Smooth muscle cell (in vitro differentiated cells): Measurements from ENCODE around the gene PDRG1. TPM values are rescaled to one million over a fixed set of nuclear protein-coding genes. Genes with fewer than 3 reads are reported as not detected.

ENCODE experiments used
- DNase-seq: peaks from one replicate; lab custom pipeline; 2025; ENCODE audit not compliant: unreplicated experiment; lab: John Stamatoyannopoulos, UW
- H2AFZ ChIP-seq: fragments of 200-600 bp; sonication (generic); 2 replicates; pipeline ENCODE4 v1.6.0; 2016; ENCODE audit warnings: antibody characterized with exemption, low read depth, mild to moderate bottlenecking
- H3F3A ChIP-seq: fragments of 200-600 bp; sonication (generic); 2 replicates; pipeline ENCODE4 v1.6.0; 2017; ENCODE audit warnings: antibody characterized with exemption, low read depth
- H3K27ac ChIP-seq: fragments of 200-600 bp; sonication (generic); 2 replicates; pipeline ENCODE4 v1.5.1; 2016; ENCODE audit warnings: low read depth, mild to moderate bottlenecking
- H3K27me3 ChIP-seq: fragments of 200-600 bp; sonication (generic); 2 replicates; pipeline ENCODE4 v1.6.1; 2016; ENCODE audit warnings: low read depth, mild to moderate bottlenecking
- H3K36me3 ChIP-seq: fragments of 200-600 bp; sonication (generic); 2 replicates; pipeline ENCODE4 v1.5.1; 2016; ENCODE audit warnings: low read depth
- H3K4me1 ChIP-seq: fragments of 200-600 bp; sonication (generic); 2 replicates; pipeline ENCODE4 v1.5.1; 2016; ENCODE audit warnings: low read depth
- H3K4me2 ChIP-seq: fragments of 200-600 bp; sonication (generic); 2 replicates; pipeline ENCODE4 v1.6.0; 2016; ENCODE audit warnings: mild to moderate bottlenecking
- H3K4me3 ChIP-seq: fragments of 200-600 bp; sonication (generic); 2 replicates; pipeline ENCODE4 v1.5.1; 2016; ENCODE audit warnings: mild to moderate bottlenecking
- H3K79me2 ChIP-seq: fragments of 200-600 bp; sonication (generic); 2 replicates; pipeline ENCODE4 v1.6.0; 2016; ENCODE audit warnings: low read depth, mild to moderate bottlenecking
- H3K9ac ChIP-seq: fragments of 200-600 bp; sonication (generic); 2 replicates; pipeline ENCODE4 v1.6.0; 2016; ENCODE audit warnings: low read depth
- H3K9me3 ChIP-seq: fragments of 200-600 bp; sonication (generic); replicated peaks from 2 replicates; pipeline ENCODE4 v1.5.1; 2016; ENCODE audit warnings: low read depth
- H4K20me1 ChIP-seq: fragments of 200-600 bp; sonication (generic); 2 replicates; pipeline ENCODE4 v1.6.0; 2016; ENCODE audit warnings: low read depth
- CTCF ChIP-seq: fragments of 200-600 bp; sonication (generic); IDR thresholded peaks from 2 replicates; pipeline ENCODE4 v1.5.1; 2017; ENCODE audit warnings: borderline replicate concordance, mild to moderate bottlenecking, antibody characterized with exemption; ENCODE audit not compliant: insufficient read depth, poor library complexity, severe bottlenecking
- WGBS: methylation state at CpG from one replicate; pipeline ENCODE4 v1.1.7; 2016; ENCODE audit warnings: low lambda C conversion rate; 5-methylcytosine and 5-hydroxymethylcytosine counted together
- polyA plus RNA-seq: library from polyadenylated mRNA; unstranded; fragments of >200 nt; fragmentation: Nextera tagmentation; extraction: Ambion mirVana; gene quantifications from 2 replicates; pipeline ENCODE4 v1.2.1, GENCODE V29; 2016
- total RNA-seq: library from RNA; depleted of rRNA; stranded (reverse); fragments of >200 nt; gene quantifications from 2 replicates; pipeline ENCODE4 v1.2.3, GENCODE V29; 2014

Gene PDRG1
- total and polyA plus RNA-seq, 2 experiments from 2014 or later: 8.1 to 30.3 TPM

GRCh38 chr20:31908424-31908823 is 43.4 kb downstream of the PDRG1 start:
- H3K27me3 ChIP-seq: no peaks in the 10 kb centered on the region
- H3F3A ChIP-seq: no peaks in the 10 kb centered on the region
- no peak for DNase-seq
- no peaks in the 10 kb centered on the region for H3K79me2 ChIP-seq
- no peak overlapping the region for H3K4me2 ChIP-seq
- no peak overlapping the region for H3K27ac ChIP-seq
- no peak overlapping the region for H2AFZ ChIP-seq
- no peak for TF ChIP-seq CTCF
- H3K4me3 ChIP-seq: no peak overlapping the region
- no peaks in the 10 kb centered on the region for H4K20me1 ChIP-seq
- H3K36me3 ChIP-seq: no peaks in the 10 kb centered on the region
- 91% methylated on average over 11 of the region's 11 CpGs for WGBS
- H3K9me3 ChIP-seq: no peaks in the 10 kb centered on the region
- no peak overlapping the region for H3K9ac ChIP-seq
- H3K4me1 ChIP-seq: no peaks in the 10 kb centered on the region

GRCh38 chr20:31908016-31908415 is 43.8 kb downstream of the PDRG1 start:
- Histone ChIP-seq H3K36me3 (no peaks in the 10 kb centered on the region), H3K4me2 (no peak overlapping the region), H2AFZ (no peak overlapping the region), H3K9me3 (no peaks in the 10 kb centered on the region), H3K9ac (no peak overlapping the region), H4K20me1 (no peaks in the 10 kb centered on the region), H3K27me3 (no peaks in the 10 kb centered on the region), H3K4me1 (no peaks in the 10 kb centered on the region), H3F3A (no peaks in the 10 kb centered on the region), H3K79me2 (no peaks in the 10 kb centered on the region), H3K27ac (no peak overlapping the region), H3K4me3 (no peak overlapping the region)
- WGBS: 91% methylated on average over 5 of the region's 5 CpGs
- no peak for TF ChIP-seq CTCF
- DNase-seq: no peak

- H3F3A ChIP-seq: no peaks in the 10 kb centered on the region
- no peaks in the 10 kb centered on the region for H4K20me1 ChIP-seq
- no peaks in the 10 kb centered on the region for H3K79me2 ChIP-seq
- H3K4me2 ChIP-seq: no peak overlapping the region
- WGBS: 94% methylated on average over 5 of the region's 5 CpGs
- TF ChIP-seq CTCF: no peak
- H3K9ac ChIP-seq: no peak overlapping the region
- no peaks in the 10 kb centered on the region for H3K27me3 ChIP-seq
- H3K4me1 ChIP-seq: no peaks in the 10 kb centered on the region
- DNase-seq: no peak
- no peak overlapping the region for H3K4me3 ChIP-seq
- no peaks in the 10 kb centered on the region for H3K36me3 ChIP-seq
- no peak overlapping the region for H2AFZ ChIP-seq
- no peak overlapping the region for H3K27ac ChIP-seq
- no peaks in the 10 kb centered on the region for H3K9me3 ChIP-seq
Measured at GRCh38 chr20:31907046-31907445, 44.8 kb downstream of the PDRG1 start.

- Histone ChIP-seq H3K9ac (no peak overlapping the region), H3K79me2 (no peaks in the 10 kb centered on the region), H3K4me2 (no peak overlapping the region), H4K20me1 (no peaks in the 10 kb centered on the region), H3K36me3 (no peaks in the 10 kb centered on the region), H3K4me1 (no peaks in the 10 kb centered on the region), H3K4me3 (no peak overlapping the region), H3K9me3 (no peaks in the 10 kb centered on the region), H2AFZ (no peak overlapping the region), H3K27me3 (no peaks in the 10 kb centered on the region), H3K27ac (no peak overlapping the region), H3F3A (no peaks in the 10 kb centered on the region)
- DNase-seq: no peak
- WGBS: 67% methylated on average over 5 of the region's 5 CpGs
- TF ChIP-seq CTCF: no peak
Measured at GRCh38 chr20:31906001-31906400, 45.8 kb downstream of the PDRG1 start.
